Measurements from ENCODE around the gene TRIM74.
A peak's percentile ranks its signal among the peaks of the same experiment; 100 is the strongest.
"Not testable (repeated sequence)": the region's sequence is repeated elsewhere in the genome, so short reads cannot be mapped to it uniquely, and the experiment has no call there.

TRIM74 gene

DNA sequence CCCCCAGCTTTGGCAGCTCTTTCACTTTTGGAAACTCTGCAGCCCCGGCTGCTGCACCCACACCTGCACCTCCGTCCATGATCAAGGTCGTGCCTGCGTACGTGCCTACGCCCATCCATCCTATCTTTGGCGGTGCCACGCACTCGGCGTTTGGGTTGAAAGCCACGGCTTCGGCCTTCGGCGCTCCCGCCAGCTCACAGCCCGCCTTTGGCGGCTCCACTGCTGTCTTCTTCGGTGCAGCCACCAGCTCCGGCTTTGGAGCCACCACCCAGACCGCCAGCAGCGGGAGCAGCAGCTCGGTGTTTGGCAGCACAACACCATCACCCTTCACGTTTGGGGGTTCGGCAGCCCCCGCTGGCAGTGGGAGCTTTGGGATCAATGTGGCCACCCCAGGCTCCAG is 26.3 kb downstream of the TRIM74 start:
- not testable (repeated sequence) for H3K27ac ChIP-seq (ENCODE audit: insufficient read depth, low read depth, low read length, poor library complexity, severe bottlenecking); H3K4me3 ChIP-seq (ENCODE audit: insufficient read depth, low read depth, low read length); H3K27me3 ChIP-seq (ENCODE audit: control insufficient read depth, insufficient read depth, low read length, poor library complexity, severe bottlenecking); H3K36me3 ChIP-seq (ENCODE audit: control insufficient read depth, insufficient read depth, low read length); H3K9me3 ChIP-seq (ENCODE audit: control insufficient read depth, low read length); H3K4me1 ChIP-seq (ENCODE audit: control insufficient read depth, insufficient read depth, low read length)
- 94 to 96% methylated on average over 22 to 25 of the region's 25 CpGs for WGBS, 2 experiments

DNA sequence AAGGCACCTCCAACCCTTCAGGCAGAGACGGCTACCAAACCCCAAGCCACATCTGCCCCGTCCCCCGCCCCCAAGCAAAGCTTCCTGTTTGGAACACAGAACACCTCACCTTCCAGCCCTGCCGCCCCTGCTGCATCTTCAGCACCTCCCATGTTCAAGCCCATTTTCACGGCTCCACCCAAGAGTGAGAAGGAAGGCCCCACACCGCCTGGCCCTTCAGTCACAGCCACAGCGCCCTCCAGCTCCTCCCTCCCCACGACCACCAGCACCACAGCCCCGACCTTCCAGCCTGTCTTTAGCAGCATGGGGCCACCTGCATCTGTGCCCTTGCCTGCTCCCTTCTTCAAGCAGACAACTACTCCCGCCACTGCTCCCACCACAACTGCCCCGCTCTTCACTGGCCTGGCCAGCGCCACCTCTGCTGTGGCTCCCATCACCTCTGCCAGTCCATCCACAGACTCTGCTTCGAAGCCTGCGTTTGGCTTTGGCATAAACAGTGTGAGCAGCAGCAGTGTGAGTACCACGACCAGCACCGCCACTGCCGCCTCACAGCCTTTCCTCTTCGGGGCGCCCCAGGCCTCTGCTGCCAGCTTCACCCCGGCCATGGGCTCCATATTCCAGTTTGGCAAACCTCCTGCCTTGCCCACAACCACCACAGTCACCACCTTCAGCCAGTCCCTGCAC is 27.1 kb downstream of the TRIM74 start:
- not testable (repeated sequence) for H3K36me3 ChIP-seq (ENCODE audit: control insufficient read depth, insufficient read depth, low read length); H3K4me3 ChIP-seq (ENCODE audit: insufficient read depth, low read depth, low read length); H3K9me3 ChIP-seq (ENCODE audit: control insufficient read depth, low read length); H3K27ac ChIP-seq (ENCODE audit: insufficient read depth, low read depth, low read length, poor library complexity, severe bottlenecking); H3K27me3 ChIP-seq (ENCODE audit: control insufficient read depth, insufficient read depth, low read length, poor library complexity, severe bottlenecking); H3K4me1 ChIP-seq (ENCODE audit: control insufficient read depth, insufficient read depth, low read length)
- WGBS, 2 experiments: 94 to 97% methylated on average over 4 to 5 of the region's 20 CpGs

DNA sequence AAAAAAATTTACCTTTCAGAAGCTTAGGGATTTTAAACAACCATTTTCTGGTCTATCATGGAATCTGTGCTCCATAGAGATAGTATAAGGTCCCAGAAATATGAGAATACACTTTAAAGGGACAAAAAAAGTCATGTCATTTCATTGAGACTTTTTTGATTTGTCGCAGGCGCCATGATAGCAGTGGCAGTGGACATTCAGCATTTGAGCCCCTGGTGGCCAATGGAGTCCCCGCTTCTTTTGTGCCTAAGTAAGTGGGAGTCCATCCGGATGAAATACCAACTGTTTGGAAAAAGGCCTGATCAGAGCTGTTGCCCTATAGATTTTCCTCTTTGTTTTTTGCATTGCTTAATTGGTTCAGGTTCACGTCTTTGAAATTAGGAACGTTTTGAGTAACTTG is 41.0 kb downstream of the TRIM74 start:
- not testable (repeated sequence) for H3K27me3 ChIP-seq (ENCODE audit: control insufficient read depth, insufficient read depth, low read length, poor library complexity, severe bottlenecking); H3K9me3 ChIP-seq (ENCODE audit: control insufficient read depth, low read length); H3K4me3 ChIP-seq (ENCODE audit: insufficient read depth, low read depth, low read length); H3K4me1 ChIP-seq (ENCODE audit: control insufficient read depth, insufficient read depth, low read length); H3K27ac ChIP-seq (ENCODE audit: insufficient read depth, low read depth, low read length, poor library complexity, severe bottlenecking)
- peaks cover 16% of the 10 kb centered on the region for H3K36me3 ChIP-seq (ENCODE audit: control insufficient read depth, insufficient read depth, low read length)
- WGBS, 2 experiments: 97% methylated on average over 6 of the region's 6 CpGs

DNA sequence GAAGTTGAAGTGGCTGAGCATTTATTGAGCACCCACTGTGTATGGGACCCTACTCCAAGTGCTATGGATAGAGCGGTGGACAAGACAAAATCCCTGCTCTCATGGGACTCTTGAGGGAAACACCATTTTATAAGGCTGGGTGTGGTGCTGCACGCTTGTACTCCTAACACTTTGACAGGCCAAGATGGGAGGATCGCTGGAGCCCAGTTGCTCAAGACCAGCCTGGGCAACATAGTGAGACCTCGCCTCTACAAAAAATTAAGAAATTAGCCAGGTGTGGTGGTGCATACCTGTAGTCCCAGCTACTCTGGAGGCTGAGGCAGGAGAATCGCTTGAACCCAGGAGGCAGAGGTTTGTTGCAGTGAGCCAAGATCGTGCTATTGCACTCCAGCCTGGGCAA is 41.5 kb downstream of the TRIM74 start:
- H3K4me1 ChIP-seq (ENCODE audit: control insufficient read depth, insufficient read depth, low read length); H3K4me3 ChIP-seq (ENCODE audit: insufficient read depth, low read depth, low read length); H3K27ac ChIP-seq (ENCODE audit: insufficient read depth, low read depth, low read length, poor library complexity, severe bottlenecking); H3K27me3 ChIP-seq (ENCODE audit: control insufficient read depth, insufficient read depth, low read length, poor library complexity, severe bottlenecking); H3K9me3 ChIP-seq (ENCODE audit: control insufficient read depth, low read length): not testable (repeated sequence)
- 92 to 95% methylated on average over 6 of the region's 6 CpGs for WGBS, 2 experiments
- peaks cover 16% of the 10 kb centered on the region for H3K36me3 ChIP-seq (ENCODE audit: control insufficient read depth, insufficient read depth, low read length)

DNA sequence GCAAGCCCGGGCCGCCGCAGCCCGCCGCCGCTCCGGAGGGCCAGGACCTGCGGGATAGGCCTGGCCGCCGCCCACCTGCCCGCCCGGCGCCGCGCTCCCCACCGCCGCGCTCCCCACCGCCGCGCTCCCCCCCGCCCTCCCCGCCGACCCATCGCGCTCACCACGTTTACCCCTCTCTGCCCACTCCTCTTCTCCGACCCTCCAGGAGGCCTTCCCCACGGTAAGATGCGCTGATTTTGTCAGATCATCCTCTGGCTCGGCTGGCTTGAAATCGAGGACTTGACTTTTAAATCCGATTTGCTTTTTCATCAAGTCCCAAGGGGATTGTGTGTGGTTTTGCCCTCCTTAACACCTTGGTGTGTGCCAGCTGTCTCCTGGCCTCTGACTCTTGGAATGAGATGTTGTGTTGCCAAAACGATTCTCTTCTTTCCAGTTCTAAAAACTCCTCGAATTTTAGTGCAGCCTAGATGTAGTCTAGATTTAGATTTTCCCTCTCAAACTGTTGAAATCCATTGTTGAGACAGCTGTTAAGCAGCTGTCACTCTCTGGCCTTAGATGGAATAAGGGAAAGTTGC is 43.6 kb downstream of the TRIM74 start:
- Histone ChIP-seq H3K36me3 (ENCODE audit: control insufficient read depth, insufficient read depth, low read length) (peaks cover 16% of the 10 kb centered on the region), H3K4me1 (ENCODE audit: control insufficient read depth, insufficient read depth, low read length) (peaks cover 4% of the 10 kb centered on the region), H3K4me3 (ENCODE audit: insufficient read depth, low read depth, low read length) (peak overlapping the region; percentile 93), H3K27me3 (ENCODE audit: control insufficient read depth, insufficient read depth, low read length, poor library complexity, severe bottlenecking) (no peaks in the 10 kb centered on the region), H3K27ac (ENCODE audit: insufficient read depth, low read depth, low read length, poor library complexity, severe bottlenecking) (peak overlapping the region; percentile 84), H3K9me3 (ENCODE audit: control insufficient read depth, low read length) (no peaks in the 10 kb centered on the region)
- 3% methylated on average over 35 of the region's 35 CpGs for WGBS, 2 experiments

DNA sequence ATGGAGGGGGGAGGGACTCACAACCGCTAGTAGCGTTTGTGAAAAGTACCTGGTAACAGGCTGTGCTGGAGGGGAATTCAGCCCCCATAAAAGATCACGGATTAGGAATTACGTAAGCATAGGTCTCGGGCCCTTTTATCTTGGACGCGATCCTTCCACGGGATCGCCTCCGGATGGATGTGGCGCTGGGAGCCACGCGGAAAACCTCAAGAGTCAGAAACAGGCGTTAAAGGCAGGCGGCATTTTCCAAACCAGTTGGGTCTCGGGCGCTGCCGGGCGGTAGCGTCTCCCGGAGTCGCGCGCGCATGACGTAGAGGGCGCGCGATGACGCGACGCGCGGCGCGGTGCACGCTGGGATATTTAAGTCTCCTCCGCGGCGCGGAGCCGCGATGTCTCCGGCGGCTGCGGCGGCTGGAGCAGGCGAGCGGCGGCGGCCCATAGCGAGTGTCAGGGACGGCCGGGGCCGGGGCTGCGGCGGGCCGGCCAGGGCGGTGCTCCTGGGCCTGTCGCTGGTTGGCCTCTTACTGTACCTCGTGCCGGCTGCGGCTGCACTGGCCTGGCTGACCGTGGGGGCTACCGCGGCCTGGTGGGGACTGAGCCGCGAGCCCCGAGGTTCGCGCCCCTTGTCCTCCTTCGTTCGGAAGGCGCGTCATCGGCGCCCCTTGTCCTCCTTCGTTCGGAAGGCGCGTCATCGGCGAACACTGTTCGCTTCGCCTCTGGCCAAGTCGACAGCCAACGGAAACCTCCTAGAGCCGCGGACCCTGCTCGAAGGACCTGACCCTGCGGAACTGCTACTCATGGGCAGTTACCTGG is 44.3 kb downstream of the TRIM74 start, which contains the start of gene POM121:
POM121 (plus strand) TSS at position 363 of the 813 bp plus-strand sequence; CDS start at position 390, 27 bp downstream.
- H3K9me3 ChIP-seq (ENCODE audit: control insufficient read depth, low read length): no peaks in the 10 kb centered on the region
- WGBS, 2 experiments: 0 to 1% methylated on average over 91 of the region's 91 CpGs
- no peaks in the 10 kb centered on the region for H3K27me3 ChIP-seq (ENCODE audit: control insufficient read depth, insufficient read depth, low read length, poor library complexity, severe bottlenecking)
- H3K4me3 ChIP-seq (ENCODE audit: insufficient read depth, low read depth, low read length): peak within 1 kb of the TSS; percentile 93
- peak within 1 kb of the TSS; percentile 84 for H3K27ac ChIP-seq (ENCODE audit: insufficient read depth, low read depth, low read length, poor library complexity, severe bottlenecking)
- peaks cover 4% of the 10 kb centered on the region for H3K4me1 ChIP-seq (ENCODE audit: control insufficient read depth, insufficient read depth, low read length)
- peaks cover 16% of the 10 kb centered on the region for H3K36me3 ChIP-seq (ENCODE audit: control insufficient read depth, insufficient read depth, low read length)

DNA sequence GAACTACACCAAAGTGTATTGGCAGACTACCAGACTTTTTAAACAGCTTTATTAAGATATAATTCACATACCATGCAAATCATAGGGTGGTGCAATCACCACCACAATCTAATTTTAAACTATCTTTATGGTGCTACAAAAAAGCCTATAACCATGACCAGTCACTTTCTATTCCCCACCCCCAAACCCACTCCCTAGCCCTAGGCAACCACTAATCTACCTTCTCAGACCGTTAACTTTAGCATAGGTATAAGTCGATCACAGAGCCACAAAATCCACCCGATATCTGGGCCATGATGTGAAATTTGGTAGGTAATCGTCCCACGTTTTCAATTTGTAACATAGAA is 44.9 kb downstream of the TRIM74 start:
- H3K9me3 ChIP-seq (ENCODE audit: control insufficient read depth, low read length): no peaks in the 10 kb centered on the region
- H3K4me1 ChIP-seq (ENCODE audit: control insufficient read depth, insufficient read depth, low read length): peaks cover 4% of the 10 kb centered on the region
- H3K4me3 ChIP-seq (ENCODE audit: insufficient read depth, low read depth, low read length): peak overlapping the region; percentile 93
- H3K27ac ChIP-seq (ENCODE audit: insufficient read depth, low read depth, low read length, poor library complexity, severe bottlenecking): peak overlapping the region; percentile 84
- H3K27me3 ChIP-seq (ENCODE audit: control insufficient read depth, insufficient read depth, low read length, poor library complexity, severe bottlenecking): no peaks in the 10 kb centered on the region
- WGBS, 2 experiments: 1 to 7% methylated on average over 5 of the region's 5 CpGs
- peaks cover 15% of the 10 kb centered on the region for H3K36me3 ChIP-seq (ENCODE audit: control insufficient read depth, insufficient read depth, low read length)

DNA sequence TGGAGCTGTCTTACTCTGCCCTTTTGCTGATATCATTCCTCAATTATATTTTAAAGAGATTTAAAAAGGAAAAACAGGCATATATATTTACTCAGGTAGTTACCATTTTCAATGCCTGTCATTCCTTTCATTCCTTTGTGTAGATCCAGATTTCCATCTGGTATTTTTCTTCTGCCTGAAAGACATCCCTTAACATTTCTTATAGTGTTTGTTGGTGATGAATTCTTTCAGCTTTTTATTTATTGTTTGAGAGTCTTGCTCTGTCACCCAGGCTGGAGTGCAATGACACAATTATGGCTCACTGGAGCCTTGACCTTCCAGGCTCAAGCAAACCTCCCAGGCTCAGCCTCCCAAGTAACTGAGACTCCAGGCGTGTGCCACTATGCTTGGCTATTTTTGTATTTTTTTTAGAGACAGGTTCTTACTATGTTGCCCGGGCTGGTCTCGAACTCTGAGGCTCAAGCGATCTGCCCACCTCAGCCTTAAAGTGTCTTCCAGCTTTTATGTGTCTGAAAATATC is 50.0 kb downstream of the TRIM74 start:
- H3K4me1 ChIP-seq (ENCODE audit: control insufficient read depth, insufficient read depth, low read length): no peaks in the 10 kb centered on the region
- no peak overlapping the region for H3K27ac ChIP-seq (ENCODE audit: insufficient read depth, low read depth, low read length, poor library complexity, severe bottlenecking)
- H3K36me3 ChIP-seq (ENCODE audit: control insufficient read depth, insufficient read depth, low read length): no peaks in the 10 kb centered on the region
- 96 to 97% methylated on average over 4 of the region's 4 CpGs for WGBS, 2 experiments
- no peaks in the 10 kb centered on the region for H3K27me3 ChIP-seq (ENCODE audit: control insufficient read depth, insufficient read depth, low read length, poor library complexity, severe bottlenecking)
- H3K9me3 ChIP-seq (ENCODE audit: control insufficient read depth, low read length): no peaks in the 10 kb centered on the region
- no peak overlapping the region for H3K4me3 ChIP-seq (ENCODE audit: insufficient read depth, low read depth, low read length)

DNA sequence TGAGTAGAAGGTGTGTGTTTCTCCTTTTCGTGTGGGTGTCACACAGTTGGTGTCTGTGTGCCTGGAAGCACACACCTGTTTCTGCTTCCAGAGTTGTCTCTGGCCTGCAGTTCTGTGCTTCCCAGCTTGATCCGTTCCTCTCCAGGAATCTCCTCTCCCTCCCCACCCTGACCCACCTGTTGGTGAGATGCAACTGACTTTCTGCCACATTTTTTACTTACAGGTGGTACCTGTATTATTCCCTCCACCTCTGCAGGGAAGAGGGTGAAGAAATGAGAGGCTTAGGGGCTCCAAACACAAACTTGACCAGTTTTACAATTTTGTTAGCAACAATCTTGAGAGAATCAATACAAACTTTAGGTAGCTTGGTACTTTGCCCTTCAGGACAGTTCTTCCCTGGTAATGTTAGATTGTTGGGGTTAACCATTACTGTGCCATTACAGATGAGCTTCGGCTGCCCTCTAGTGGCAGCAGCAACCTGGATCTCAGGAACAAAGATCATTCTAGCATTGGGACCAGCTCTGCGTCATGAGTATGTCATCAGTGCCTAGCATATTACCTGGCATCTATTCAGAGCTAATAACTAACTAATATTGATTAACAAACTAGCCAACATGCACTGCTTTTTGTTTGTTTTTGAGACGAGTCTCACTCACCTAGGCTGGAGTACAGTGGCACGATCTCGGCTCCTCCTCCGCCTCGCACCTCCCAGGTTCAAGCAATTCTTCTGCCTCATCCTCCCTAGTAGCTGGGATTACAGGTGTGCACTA is 54.3 kb downstream of the TRIM74 start:
- H3K27me3 ChIP-seq (ENCODE audit: control insufficient read depth, insufficient read depth, low read length, poor library complexity, severe bottlenecking); H3K27ac ChIP-seq (ENCODE audit: insufficient read depth, low read depth, low read length, poor library complexity, severe bottlenecking); H3K36me3 ChIP-seq (ENCODE audit: control insufficient read depth, insufficient read depth, low read length); H3K9me3 ChIP-seq (ENCODE audit: control insufficient read depth, low read length); H3K4me1 ChIP-seq (ENCODE audit: control insufficient read depth, insufficient read depth, low read length); H3K4me3 ChIP-seq (ENCODE audit: insufficient read depth, low read depth, low read length): not testable (repeated sequence)
- WGBS, 2 experiments: 72 to 74% methylated on average over 9 of the region's 9 CpGs

DNA sequence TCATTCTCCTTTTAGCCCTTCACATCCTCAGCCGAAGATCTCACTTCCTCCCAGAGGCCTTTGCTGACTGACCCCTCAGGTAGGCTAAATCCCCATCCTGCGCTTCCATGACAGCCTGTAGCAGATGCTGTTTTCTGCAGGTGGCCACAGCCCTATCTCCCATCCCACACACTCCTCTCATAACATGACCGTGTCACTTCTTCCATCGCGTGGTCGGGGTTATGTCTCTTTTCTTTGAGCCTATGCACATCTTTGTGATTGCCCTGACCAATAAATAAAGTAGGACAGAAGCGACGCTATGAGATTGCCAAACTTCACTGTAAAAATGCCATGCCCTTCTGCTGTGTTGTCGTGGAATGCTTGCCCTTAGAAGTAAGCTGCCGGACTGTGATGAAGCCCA is 55.5 kb downstream of the TRIM74 start:
- H3K36me3 ChIP-seq (ENCODE audit: control insufficient read depth, insufficient read depth, low read length); H3K4me1 ChIP-seq (ENCODE audit: control insufficient read depth, insufficient read depth, low read length); H3K27ac ChIP-seq (ENCODE audit: insufficient read depth, low read depth, low read length, poor library complexity, severe bottlenecking); H3K27me3 ChIP-seq (ENCODE audit: control insufficient read depth, insufficient read depth, low read length, poor library complexity, severe bottlenecking); H3K9me3 ChIP-seq (ENCODE audit: control insufficient read depth, low read length); H3K4me3 ChIP-seq (ENCODE audit: insufficient read depth, low read depth, low read length): not testable (repeated sequence)
- WGBS, 2 experiments: 92 to 94% methylated on average over 10 of the region's 10 CpGs
